Psoas muscle (tissue), 8 donors: Measurements from ENCODE around the gene NANOS2. TPM values are rescaled to one million over a fixed set of nuclear protein-coding genes. Genes with fewer than 3 reads are reported as not detected.

Source experiments
- ATAC-seq, 4 donors: fragments of 200-7000 bp; cut with Tn5 transposase; one replicate each; pipeline ENCODE4 v1.9.1; 2020; ENCODE audit warnings: moderate library complexity in 3 of 4, mild to moderate bottlenecking in 2 of 4
- DNase-seq, 2 donors: peaks; one replicate each; pipeline ENCODE4 v3.0.0-alpha.2; 2020
- H3K27ac ChIP-seq: fragments of 200-600 bp; one replicate; pipeline ENCODE4 v1.8.0; 2022
- H3K27me3 ChIP-seq, 3 donors: fragments of 200-600 bp in 1 of 3; one replicate each; pipeline versions ENCODE4 v1.6.1 to v1.8.0; 2013 to 2022; ENCODE audit warnings: low read length in 2 of 3, mild to moderate bottlenecking in 2 of 3, moderate library complexity in 1 of 3; ENCODE audit not compliant: insufficient read depth in 3 of 3
- H3K36me3 ChIP-seq, 2 donors: fragments of 200-600 bp in 1 of 2; one replicate each; pipeline versions ENCODE4 v1.6.1 to v1.8.0; 2013 to 2022; ENCODE audit warnings: low read depth in 1 of 2, mild to moderate bottlenecking in 1 of 2, moderate library complexity in 1 of 2; ENCODE audit not compliant: insufficient read depth in 1 of 2
- H3K4me1 ChIP-seq: fragments of 200-600 bp; one replicate; pipeline ENCODE4 v1.8.0; 2022
- H3K4me3 ChIP-seq: fragments of 200-600 bp; one replicate; pipeline ENCODE4 v1.8.0; 2022; ENCODE audit warnings: mild to moderate bottlenecking
- H3K9me3 ChIP-seq: fragments of 200-600 bp; one replicate; pipeline ENCODE4 v1.8.0; 2022
- CTCF ChIP-seq: fragments of 200-600 bp; IDR thresholded peaks from one replicate; pipeline ENCODE4 v1.8.0; 2022; ENCODE audit warnings: antibody characterized with exemption
- WGBS, 3 donors: extraction: QIAGEN DNeasy Blood & Tissue Kit; methylation state at CpG; one replicate each; pipeline versions ENCODE4 v1.1.6 to v1.1.7; 2013; 5-methylcytosine and 5-hydroxymethylcytosine counted together
- intact Hi-C, 2 donors: fragments of 100-400 bp; cut with DNase I; formaldehyde crosslinking; loops; one replicate each; pipeline versions ENCODE4 v1.11.0 to v1.14.2; 2022
- polyA plus RNA-seq, 3 donors: library from polyadenylated mRNA; stranded (reverse); fragments of 200-250 nt; gene quantifications; one replicate each; pipeline ENCODE4 v1.2.3, GENCODE V29; 2013
- total RNA-seq, 4 donors: library from RNA; stranded (reverse); fragmentation: NEBNext Ultra II Directional in 2 of 4; extraction: Animal tissue kit (Norgen Biotek cat#: 25700) in 2 of 4; gene quantifications; one replicate each; pipeline versions ENCODE4 v1.2.1 to v1.2.4, GENCODE V29; 2021 to 2023
- donor health status: healthy with polysubstance abuse.
- donor health status: DM: no; HTN: no; CAD: no; lungs with moderate emphysema.
- donor health status: Bipolar disorder and iron deficiency.
- donor health status: healthy.
- donor health status: DM: yes; HTN: yes; CAD: no.
- donor health status: DM: no; HTN: no; CAD: no.
- donor health status: DM: no; HTN: no; CAD: no.
- donor health status: DM: yes; HTN: yes; CAD: no.

Gene NANOS2
- total and polyA plus RNA-seq, 7 donors: not detected

DNA sequence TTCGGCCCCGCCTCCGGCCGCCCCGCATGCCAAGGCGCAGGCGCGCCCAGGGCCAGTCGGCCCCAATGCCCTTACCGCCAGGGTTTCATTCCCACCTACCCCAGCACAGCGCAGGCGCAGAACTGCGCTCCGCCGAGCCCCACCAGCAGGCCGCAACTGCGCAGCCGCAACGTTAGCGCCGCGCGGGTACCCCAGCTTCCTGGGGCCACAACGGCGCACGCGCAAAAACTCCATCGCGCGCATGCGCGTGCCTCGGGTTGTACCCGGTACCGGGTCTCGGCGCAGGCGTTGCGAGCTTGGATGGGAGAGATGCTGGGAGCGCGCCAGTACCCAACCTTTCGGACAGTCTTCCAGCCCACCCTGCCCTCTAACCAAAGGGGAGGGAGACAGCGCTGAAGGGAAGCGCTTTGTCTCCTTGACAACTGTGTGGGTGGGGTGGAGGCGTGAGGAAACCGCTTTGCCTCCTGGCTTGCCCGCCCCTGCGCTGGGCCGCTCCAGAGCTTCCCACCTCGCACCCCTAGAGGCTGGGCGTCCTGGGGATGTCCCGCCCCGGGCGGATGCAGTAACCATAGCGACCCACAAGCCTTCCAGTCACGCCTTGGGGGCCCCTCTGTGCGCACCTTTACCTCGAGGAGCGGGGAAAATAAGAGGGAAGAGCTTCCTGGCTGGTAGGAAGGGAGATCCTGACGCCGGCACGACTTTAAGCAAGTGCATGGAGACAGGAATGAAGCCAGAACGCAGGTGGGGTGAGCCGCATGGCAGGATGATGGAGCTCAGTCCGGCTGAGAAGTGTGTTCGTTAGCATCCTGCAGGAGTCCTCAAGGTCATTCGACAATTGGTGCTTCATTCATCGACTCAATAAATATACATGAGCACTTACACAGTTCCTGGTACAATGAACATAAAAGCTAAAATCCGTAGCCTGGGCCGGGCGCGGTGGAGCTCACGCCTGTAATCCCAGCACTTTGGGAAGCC, 11.6 kb downstream of the NANOS2 start:
- peak; percentile 97 to 98 (median 98) for ATAC-seq
- no peaks in the 10 kb centered on the region for H3K27me3 ChIP-seq
- DNase-seq: peak; percentile 98 to 100
- H3K36me3 ChIP-seq: peaks cover 0 to 26% of the 10 kb centered on the region in 2 donors
- H3K4me3 ChIP-seq: peak overlapping the region; percentile 91
- no peaks in the 10 kb centered on the region for H3K9me3 ChIP-seq
- peaks cover 16% of the 10 kb centered on the region for H3K4me1 ChIP-seq
- peak overlapping the region; percentile 74 for H3K27ac ChIP-seq
- 1% methylated on average over 61 to 73 of the region's 73 CpGs for WGBS, 3 donors
- intact Hi-C loops: no loop called here
- no peak for TF ChIP-seq CTCF

DNA sequence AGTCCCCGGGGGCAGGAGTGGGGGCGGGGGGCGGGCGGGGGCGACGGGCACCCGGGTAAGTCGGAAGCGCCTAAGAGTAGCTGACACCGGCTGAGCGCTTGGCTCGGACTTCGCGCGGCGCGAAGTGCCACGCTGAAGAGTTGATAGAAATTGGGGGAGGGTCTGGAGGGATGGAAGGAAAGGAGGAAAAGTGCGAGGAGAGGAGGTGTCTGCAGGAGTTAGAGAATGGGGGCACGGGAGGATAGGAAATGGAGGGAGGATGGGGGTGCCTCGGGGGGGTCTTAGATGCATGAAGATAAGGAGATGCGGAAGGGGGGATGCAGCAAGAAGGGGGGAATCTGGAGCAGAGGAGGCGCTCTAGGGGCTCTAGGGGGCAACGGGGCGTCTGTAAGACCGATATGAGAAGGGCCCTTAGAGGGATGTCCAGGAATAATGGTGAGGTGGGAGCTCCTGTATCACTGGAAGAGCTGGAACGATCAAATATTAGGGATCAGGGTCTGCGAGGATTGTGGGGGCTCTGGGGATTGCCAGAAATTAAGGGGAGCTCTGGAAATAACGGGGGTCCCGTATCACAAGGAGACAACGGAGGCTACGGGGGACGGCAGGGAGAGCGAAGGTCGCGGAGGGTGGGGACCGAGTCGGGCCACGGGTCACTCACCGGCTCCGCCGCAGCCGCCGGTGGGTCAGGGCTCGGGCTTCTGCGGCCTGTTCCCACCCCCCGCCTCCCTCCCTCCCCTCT, 12.5 kb downstream of the NANOS2 start, which contains the start of gene MYPOP:
Gene MYPOP, minus strand, starts transcription at position 702 of the 739 bp plus-strand sequence. CDS start 840 bp downstream, outside the sequence.
- no peak for DNase-seq
- intact Hi-C loops: no loop called here
- peak in 1 of 4 donors; percentile 2 for ATAC-seq
- no peaks in the 10 kb centered on the region for H3K27me3 ChIP-seq
- H3K9me3 ChIP-seq: no peaks in the 10 kb centered on the region
- H3K27ac ChIP-seq: peak within 1 kb of the TSS; percentile 74
- TF ChIP-seq CTCF: no peak
- peaks cover 16% of the 10 kb centered on the region for H3K4me1 ChIP-seq
- WGBS, 3 donors: 0 to 2% (median 1%) methylated on average over 32 to 47 of the region's 47 CpGs
- H3K36me3 ChIP-seq: peaks cover 0 to 35% of the 10 kb centered on the region in 2 donors
- peak within 1 kb of the TSS; percentile 91 for H3K4me3 ChIP-seq

DNA sequence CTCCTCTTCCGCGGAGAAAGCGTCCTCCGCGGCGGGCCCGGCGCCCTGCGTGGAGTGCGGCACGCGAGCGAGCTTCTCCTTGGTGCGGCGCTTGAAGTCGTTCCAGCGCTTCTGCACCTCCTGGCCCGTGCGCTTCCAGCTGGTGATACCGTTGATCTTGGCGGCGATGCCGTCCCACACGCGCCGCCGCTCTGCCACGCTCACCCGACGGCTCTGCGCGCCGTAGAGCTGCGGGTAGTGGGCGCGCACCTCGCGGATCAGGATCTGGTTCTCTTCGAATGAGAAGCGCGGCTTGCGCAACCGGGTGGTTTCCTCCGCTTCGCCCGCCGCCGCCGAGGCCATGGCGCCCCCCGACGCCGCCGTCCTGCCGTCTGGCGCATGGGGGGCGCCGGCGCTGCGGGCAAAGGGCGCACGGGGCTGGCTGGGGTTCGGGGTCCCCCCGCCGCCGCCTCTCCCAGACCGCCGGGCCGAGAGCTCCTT, 13.1 kb downstream of the NANOS2 start:
- H3K27me3 ChIP-seq: no peaks in the 10 kb centered on the region
- ATAC-seq (no peak), DNase-seq (peak in 1 of 2 donors; percentile 68)
- H3K9me3 ChIP-seq: no peaks in the 10 kb centered on the region
- H3K4me3 ChIP-seq: peak overlapping the region; percentile 91
- no peak for TF ChIP-seq CTCF
- peaks cover 16% of the 10 kb centered on the region for H3K4me1 ChIP-seq
- H3K27ac ChIP-seq: peak overlapping the region; percentile 9
- 9 to 13% (median 9%) methylated on average over 46 to 69 of the region's 69 CpGs for WGBS, 3 donors
- H3K36me3 ChIP-seq: peaks cover 0 to 38% of the 10 kb centered on the region in 2 donors
- intact Hi-C loops: no loop called here

- H3K27ac ChIP-seq: peak overlapping the region; percentile 9
- WGBS, 3 donors: 53 to 72% (median 60%) methylated on average over 22 of the region's 22 CpGs
Observed at GRCh38 chr19:45900738-45901431, 13.7 kb downstream of the NANOS2 start.

More at GRCh38 chr19:45900738-45901431, 13.7 kb downstream of the NANOS2 start:
- ATAC-seq: no peak
- Histone ChIP-seq H3K4me1 (peaks cover 16% of the 10 kb centered on the region), H3K36me3 (peaks cover 0 to 42% of the 10 kb centered on the region in 2 donors), H3K9me3 (no peaks in the 10 kb centered on the region), H3K4me3 (peak overlapping the region; percentile 91), H3K27me3 (no peaks in the 10 kb centered on the region)
- TF ChIP-seq CTCF: no peak
- DNase-seq: no peak
- intact Hi-C loops: no loop called here
